H1 (cell line): ENCODE measurements around the gene BPIFB3. TPM values are rescaled to one million over a fixed set of nuclear protein-coding genes. Genes with fewer than 3 reads are reported as not detected.

Experiments used
- CTCF ChIA-PET: fragments of 300-600 bp; sonication (Branson Sonifier 250); formaldehyde crosslinking; loops from one replicate; lab custom pipeline; 2021; ENCODE audit not compliant: partially characterized antibody; lab: Charles Lee
- POLR2A ChIA-PET: fragments of 300-600 bp; sonication (Branson Sonifier 250); formaldehyde crosslinking; loops from one replicate; lab custom pipeline; 2021; ENCODE audit warnings: inconsistent platforms; ENCODE audit not compliant: partially characterized antibody; lab: Charles Lee
- DNase-seq, 2 experiments: peaks; one replicate each; pipeline versions ENCODE4 v3.0.0 to v3.0.0-alpha.2; 2010 to 2022; ENCODE audit warnings: low spot score in 2 of 2, low read depth in 1 of 2, mixed read lengths in 1 of 2
- FAIRE-seq: peaks from 2 replicates; lab custom pipeline; 2011; peaks lifted over from hg19 to GRCh38; lab: Jason Lieb, UNC
- H2AFZ ChIP-seq: 2 replicates; pipeline ENCODE4 v1.8.1; 2012; ENCODE audit warnings: low read length, inconsistent platforms
- H2AK5ac ChIP-seq: 2 replicates; pipeline ENCODE4 v1.6.1; 2013; ENCODE audit warnings: low read depth, low read length
- H2BK120ac ChIP-seq: replicated peaks from 2 replicates; pipeline ENCODE3; 2013; ENCODE audit warnings: low read depth, low read length, inconsistent platforms
- H2BK12ac ChIP-seq: 2 replicates; pipeline ENCODE4 v1.6.1; 2013; ENCODE audit warnings: low read depth, low read length
- H2BK15ac ChIP-seq: 2 replicates; pipeline ENCODE4 v1.6.1; 2013; ENCODE audit warnings: low read length
- H2BK20ac ChIP-seq: 2 replicates; pipeline ENCODE4 v1.6.1; 2013; ENCODE audit warnings: low read length
- H2BK5ac ChIP-seq: 2 replicates; pipeline ENCODE4 v1.6.1; 2013; ENCODE audit warnings: low read depth, low read length
- H3K14ac ChIP-seq: 2 replicates; pipeline ENCODE4 v1.6.1; 2013; ENCODE audit warnings: inconsistent platforms; ENCODE audit not compliant: insufficient read length
- H3K18ac ChIP-seq: 2 replicates; pipeline ENCODE4 v1.6.1; 2013; ENCODE audit warnings: low read length; ENCODE audit errors: extremely low read depth
- H3K23ac ChIP-seq: 2 replicates; pipeline ENCODE4 v1.6.1; 2013; ENCODE audit warnings: inconsistent platforms; ENCODE audit not compliant: insufficient read length
- H3K23me2 ChIP-seq: 2 replicates; pipeline ENCODE4 v1.6.1; 2013; ENCODE audit warnings: low read depth, low read length
- H3K27ac ChIP-seq: 2 replicates; pipeline ENCODE4 v1.6.1; 2011; ENCODE audit warnings: low read depth, low read length, inconsistent platforms
- H3K27me3 ChIP-seq, 4 experiments: replicated peaks in 1 of 4; 1 replicate in 1 of 4; 2 replicates in 3 of 4; pipeline versions ENCODE4 v1.6.1 to v1.8.1; 2011 to 2013; ENCODE audit warnings: low read length in 3 of 4, mild to moderate bottlenecking in 3 of 4, inconsistent platforms in 2 of 4, mixed read lengths in 2 of 4, moderate library complexity in 1 of 4; ENCODE audit not compliant: control insufficient read depth in 3 of 4, insufficient read depth in 3 of 4; ENCODE audit errors: extremely low read depth in 1 of 4
- H3K36me3 ChIP-seq, 4 experiments: 2 replicates each; pipeline versions ENCODE4 v1.6.1 to v1.8.1; 2011 to 2013; ENCODE audit warnings: mild to moderate bottlenecking in 4 of 4, low read length in 3 of 4, moderate library complexity in 2 of 4, control low read depth in 1 of 4, inconsistent platforms in 1 of 4; ENCODE audit not compliant: insufficient read depth in 4 of 4, control insufficient read depth in 2 of 4
- H3K4ac ChIP-seq: replicated peaks from 2 replicates; pipeline ENCODE3; 2013; ENCODE audit warnings: low read length, low read depth, mixed read lengths, inconsistent platforms; ENCODE audit not compliant: insufficient read length
- H3K4me1 ChIP-seq, 4 experiments: replicated peaks in 1 of 4; 1 replicate in 1 of 4; 2 replicates in 3 of 4; pipeline versions ENCODE4 v1.6.1 to v1.8.1; 2011 to 2013; ENCODE audit warnings: low read length in 3 of 4, inconsistent platforms in 2 of 4, mixed read lengths in 1 of 4; ENCODE audit not compliant: insufficient read depth in 4 of 4, control insufficient read depth in 3 of 4
- H3K4me2 ChIP-seq, 2 experiments: 2 replicates each; pipeline versions ENCODE4 v1.6.1 to v1.8.1; 2011 to 2013; ENCODE audit warnings: low read depth in 2 of 2, low read length in 2 of 2, control low read depth in 1 of 2, inconsistent platforms in 1 of 2, mild to moderate bottlenecking in 1 of 2; ENCODE audit not compliant: insufficient read depth in 1 of 2
- H3K4me3 ChIP-seq, 4 experiments: fragments of 200-600, 300-600 bp in 1 of 4; sonication (generic), shearing (Covaris generic), sonication (Bioruptor Twin) in 1 of 4; 2 replicates each; pipeline versions ENCODE4 v1.5.1 to v1.8.1; 2011 to 2016; ENCODE audit warnings: low read length in 4 of 4, low read depth in 3 of 4, control low read depth in 2 of 4, inconsistent platforms in 2 of 4, mild to moderate bottlenecking in 2 of 4, mixed read lengths in 1 of 4, moderate library complexity in 1 of 4; ENCODE audit not compliant: insufficient read depth in 2 of 4; ENCODE audit errors: extremely low read depth in 1 of 4
- H3K56ac ChIP-seq: replicated peaks from 2 replicates; pipeline ENCODE3; 2013; ENCODE audit warnings: low read depth, mild to moderate bottlenecking, mixed read lengths, low read length, inconsistent platforms; ENCODE audit not compliant: insufficient read length
- H3K79me1 ChIP-seq: 2 replicates; pipeline ENCODE4 v1.6.1; 2013; ENCODE audit warnings: low read depth, low read length, control low read depth
- H3K79me2 ChIP-seq, 2 experiments: 2 replicates each; pipeline versions ENCODE4 v1.6.1 to v1.8.1; 2012 to 2013; ENCODE audit warnings: low read length in 2 of 2, mild to moderate bottlenecking in 2 of 2, inconsistent platforms in 1 of 2; ENCODE audit not compliant: insufficient read depth in 2 of 2, control insufficient read depth in 1 of 2
- H3K9ac ChIP-seq, 4 experiments: replicated peaks in 1 of 4; 1 replicate in 1 of 4; 2 replicates in 3 of 4; pipeline versions ENCODE4 v1.6.1 to v1.8.1; 2011 to 2013; ENCODE audit warnings: low read depth in 3 of 4, low read length in 3 of 4, control low read depth in 2 of 4, mild to moderate bottlenecking in 2 of 4, moderate library complexity in 2 of 4, inconsistent platforms in 1 of 4; ENCODE audit errors: extremely low read depth in 1 of 4
- H3K9me3 ChIP-seq, 2 experiments: 2 replicates each; pipeline versions ENCODE4 v1.6.1 to v1.8.1; 2012 to 2013; ENCODE audit warnings: mild to moderate bottlenecking in 2 of 2, moderate library complexity in 2 of 2, control low read depth in 1 of 2, inconsistent platforms in 1 of 2, low read depth in 1 of 2, low read length in 1 of 2, mixed read lengths in 1 of 2; ENCODE audit not compliant: insufficient read depth in 2 of 2
- H4K20me1 ChIP-seq, 2 experiments: replicated peaks in 1 of 2; 2 replicates each; pipeline versions ENCODE3 to v1.8.1; 2011 to 2013; ENCODE audit warnings: inconsistent platforms in 2 of 2, low read length in 2 of 2, mild to moderate bottlenecking in 1 of 2; ENCODE audit not compliant: insufficient read depth in 2 of 2, control insufficient read depth in 1 of 2
- H4K5ac ChIP-seq: 2 replicates; pipeline ENCODE4 v1.6.1; 2013; ENCODE audit warnings: low read length, low read depth, mixed read lengths, inconsistent platforms; ENCODE audit not compliant: insufficient read length
- H4K8ac ChIP-seq: 2 replicates; pipeline ENCODE4 v1.8.0; 2013; ENCODE audit warnings: mild to moderate bottlenecking, moderate library complexity, low read length, inconsistent platforms; ENCODE audit not compliant: insufficient read depth; ENCODE audit errors: extremely low read depth
- H4K91ac ChIP-seq: replicated peaks from 2 replicates; pipeline ENCODE3; 2013; ENCODE audit warnings: low read length, mixed read lengths, inconsistent platforms; ENCODE audit not compliant: insufficient read length
- CHD2 ChIP-seq: IDR thresholded peaks from 2 replicates; pipeline ENCODE4 v1.6.1; 2012; ENCODE audit warnings: low read length, improper control_type of control experiment
- KDM5A ChIP-seq: fragments of 200-600 bp; IDR thresholded peaks from 2 replicates; pipeline ENCODE4 v1.7.1; 2012; ENCODE audit warnings: mild to moderate bottlenecking, low read length, inconsistent platforms, mixed read lengths
- MAFK ChIP-seq: IDR thresholded peaks from 2 replicates; pipeline ENCODE4 v1.6.1; 2012; ENCODE audit warnings: low read depth, mild to moderate bottlenecking, improper control_type of control experiment, low read length
- NANOG ChIP-seq: IDR thresholded peaks from 2 replicates; pipeline ENCODE4 v1.6.1; 2011; ENCODE audit warnings: low read length, low read depth, mild to moderate bottlenecking, inconsistent platforms; ENCODE audit not compliant: insufficient read depth, poor library complexity, severe bottlenecking
- RAD21 ChIP-seq, 2 experiments: IDR thresholded peaks in 1 of 2; conservative IDR thresholded peaks in 1 of 2; 2 replicates each; pipeline ENCODE4 v1.6.1; 2011; ENCODE audit warnings: low read depth in 2 of 2, low read length in 2 of 2, improper control_type of control experiment in 1 of 2, inconsistent platforms in 1 of 2, mild to moderate bottlenecking in 1 of 2, moderate library complexity in 1 of 2
- ZNF274 ChIP-seq: IDR thresholded peaks from 2 replicates; pipeline ENCODE4 v1.7.0; 2012; ENCODE audit warnings: low read length, borderline replicate concordance; ENCODE audit errors: extremely low read depth
- WGBS, 2 experiments: shearing (Covaris generic) in 1 of 2; methylation state at CpG; one replicate each; pipeline versions ENCODE4 v1.1.6 to v1.1.7; 2013 to 2015; ENCODE audit warnings: low lambda C conversion rate in 2 of 2, mixed read lengths in 2 of 2, inconsistent platforms in 1 of 2, low coverage in 1 of 2, missing lambda C conversion rate in 1 of 2; ENCODE audit not compliant: insufficient replicate concordance in 2 of 2, insufficient coverage in 1 of 2, insufficient read length in 1 of 2; ENCODE audit errors: extremely low coverage in 1 of 2, missing lambda C conversion rate in 1 of 2; 5-methylcytosine and 5-hydroxymethylcytosine counted together
- polyA plus RNA-seq, 7 experiments: library from polyadenylated mRNA; depleted of rRNA in 3 of 7; stranded (reverse) in 5 of 7; unstranded in 2 of 7; fragments of >200 nt in 5 of 7; fragments of 200-250 nt in 2 of 7; gene quantifications; 1 replicate in 5 of 7; 2 replicates in 1 of 7; 4 replicates in 1 of 7; pipeline versions ENCODE4 v1.2.1 to v1.2.3, GENCODE V29; 2011 to 2013; ENCODE audit warnings: missing spikeins in 2 of 7, mixed read lengths in 2 of 7
- total RNA-seq: library from RNA; stranded (reverse); fragmentation: NEBNext Ultra II Directional; extraction: Animal tissue kit (Norgen Biotek cat#: 25700); gene quantifications from 2 replicates; pipeline ENCODE4 v1.2.1, GENCODE V29; 2021

Gene BPIFB3
- total and polyA plus RNA-seq, 2 of the 8 experiments (the other 6 are each of a cell fraction or from before 2014, with no cell fraction given) = not detected

GRCh38 chr20:33016581-33017109, 37.1 kb upstream of the BPIFB3 start:
- no peaks in the 10 kb centered on the region for H3K79me2 ChIP-seq
- H2BK15ac ChIP-seq = no peak overlapping the region
- H4K91ac ChIP-seq = no peak overlapping the region
- no peak overlapping the region for H4K8ac ChIP-seq
- H3K4me1 ChIP-seq = peaks cover 0 to 11% (median 0%) of the 10 kb centered on the region in 4 experiments; a peak in 1 of 7 replicates
- H2BK5ac ChIP-seq = no peak overlapping the region
- POLR2A ChIA-PET = interaction anchor here (1.3 kb wide), 1 partner anchor 17 kb away, joined by 5 read pairs; no protein-coding TSS in a partner anchor
- no peak overlapping the region for H2AFZ ChIP-seq
- CTCF ChIA-PET = interaction anchor here (1.6 to 11.8 kb wide), 3 partner anchors 13 to 79 kb away, joined by 3 to 86 read pairs (median 6); partner anchors contain the start of genes BPIFB2 and SUN5
- H3K23ac ChIP-seq = no peak overlapping the region
- H2BK120ac ChIP-seq = no peak overlapping the region
- TF ChIP-seq ZNF274 = no peak
- no peak for TF ChIP-seq MAFK
- no peak for TF ChIP-seq NANOG
- no peak for TF ChIP-seq CHD2
- TF ChIP-seq RAD21 (IDR thresholded peaks at IDR 0.05 in 1 of 2, conservative IDR thresholded peaks at IDR 0.05 in 1 of 2; ENCODE audit: low read depth in 2 of 2, low read length in 2 of 2) = no peak
- no peak for TF ChIP-seq KDM5A
- TF ChIP-seq, all 59 proteins: peak for 0
- H3K4me2 ChIP-seq = no peak overlapping the region
- H2AK5ac ChIP-seq = no peak overlapping the region
- no peaks in the 10 kb centered on the region for H3K79me1 ChIP-seq
- no peaks in the 10 kb centered on the region for H3K23me2 ChIP-seq
- no peak for DNase-seq
- FAIRE-seq = no peak
- no peak overlapping the region for H2BK12ac ChIP-seq
- no peak overlapping the region for H4K5ac ChIP-seq
- H3K4me3 ChIP-seq = no peak overlapping the region
- H3K27ac ChIP-seq = no peak overlapping the region
- no peaks in the 10 kb centered on the region for H3K9me3 ChIP-seq
- H4K20me1 ChIP-seq = peaks cover 0 to 2% of the 10 kb centered on the region in 2 experiments
- no peak overlapping the region for H3K4ac ChIP-seq
- H3K14ac ChIP-seq = no peak overlapping the region
- no peak overlapping the region for H3K18ac ChIP-seq
- no peak overlapping the region for H2BK20ac ChIP-seq
- H3K9ac ChIP-seq = no peak overlapping the region
- no peaks in the 10 kb centered on the region for H3K36me3 ChIP-seq
- 83% methylated on average over 7 of the region's 7 CpGs; no CpG with 5 or more reads in 1 of the 2 experiments for WGBS, 2 experiments
- no peaks in the 10 kb centered on the region for H3K27me3 ChIP-seq
- no peak overlapping the region for H3K56ac ChIP-seq
